ENCODE data around the gene ALK. TPM values are rescaled to one million over a fixed set of nuclear protein-coding genes. Genes with fewer than 3 reads are reported as not detected.

ALK gene
- total RNA-seq: not detected
- long read RNA-seq, partial matches to known transcripts: 0 of 1 reads
- long read RNA-seq, other reads (novel, unspliced or antisense): 1 of 1 reads

GRCh38 chr2:29921560-29921915 lies at the start of gene ALK:
ALK (minus strand) TSS chr2:29921586; CDS start chr2:29920659, 927 bp downstream.
- intact Hi-C loops (cut with DNase I): loop anchor here (5.0 kb wide), 1 partner anchor 151 kb away; no protein-coding TSS in a partner anchor

GRCh38 chr2:29966266-29966665 lies 44.9 kb upstream of the ALK start:
- intact Hi-C loops (cut with DNase I): no loop called here

More at GRCh38 chr2:29921560-29921915, at the start of gene ALK:
- DNase-seq (ENCODE audit: low spot score): peak; percentile 84

GRCh38 chr2:29963972-29964570 lies 42.7 kb upstream of the ALK start:
- no peak for DNase-seq (ENCODE audit: low spot score)
- intact Hi-C loops (cut with DNase I): no loop called here

More at GRCh38 chr2:29966266-29966665, 44.9 kb upstream of the ALK start:
- DNase-seq (ENCODE audit: low spot score): no peak

- no peak for DNase-seq (ENCODE audit: low spot score)
Measured at GRCh38 chr2:29962922-29963321, 41.5 kb upstream of the ALK start.

GRCh38 chr2:29954316-29954715 lies 32.9 kb upstream of the ALK start:
- intact Hi-C loops (cut with DNase I): no loop called here

More at GRCh38 chr2:29962922-29963321, 41.5 kb upstream of the ALK start:
- intact Hi-C loops (cut with DNase I): no loop called here

GRCh38 chr2:29952973-29953372 lies 31.6 kb upstream of the ALK start:
- intact Hi-C loops (cut with DNase I): no loop called here
- DNase-seq (ENCODE audit: low spot score): no peak

More at GRCh38 chr2:29954316-29954715, 32.9 kb upstream of the ALK start:
- DNase-seq (ENCODE audit: low spot score): no peak

- intact Hi-C loops (cut with DNase I): no loop called here
- DNase-seq (ENCODE audit: low spot score): no peak
Measured at GRCh38 chr2:29951576-29951975, 30.2 kb upstream of the ALK start.

GRCh38 chr2:29950481-29950880 lies 29.1 kb upstream of the ALK start:
- intact Hi-C loops (cut with DNase I): no loop called here
- no peak for DNase-seq (ENCODE audit: low spot score)

- intact Hi-C loops (cut with DNase I): no loop called here
- DNase-seq (ENCODE audit: low spot score): no peak
Measured at GRCh38 chr2:29949042-29949441, 27.7 kb upstream of the ALK start.

GRCh38 chr2:29946505-29946904 lies 25.1 kb upstream of the ALK start:
- no peak for DNase-seq (ENCODE audit: low spot score)
- intact Hi-C loops (cut with DNase I): no loop called here

GRCh38 chr2:29942711-29943110 lies 21.3 kb upstream of the ALK start:
- DNase-seq (ENCODE audit: low spot score): no peak
- intact Hi-C loops (cut with DNase I): no loop called here

- intact Hi-C loops (cut with DNase I): no loop called here
- no peak for DNase-seq (ENCODE audit: low spot score)
Measured at GRCh38 chr2:29940706-29941105, 19.3 kb upstream of the ALK start.

- intact Hi-C loops (cut with DNase I): no loop called here
- no peak for DNase-seq (ENCODE audit: low spot score)
Measured at GRCh38 chr2:29936020-29936419, 14.6 kb upstream of the ALK start.

- DNase-seq (ENCODE audit: low spot score): no peak
- intact Hi-C loops (cut with DNase I): no loop called here
Measured at GRCh38 chr2:29931818-29932217, 10.4 kb upstream of the ALK start.

- intact Hi-C loops (cut with DNase I): loop anchor here (2.0 to 5.0 kb wide), 2 partner anchors 102 to 149 kb away; no protein-coding TSS in a partner anchor
- no peak for DNase-seq (ENCODE audit: low spot score)
Measured at GRCh38 chr2:29923110-29923721, 1.8 kb upstream of the ALK start.

- DNase-seq (ENCODE audit: low spot score): no peak
- intact Hi-C loops (cut with DNase I): loop anchor here (2.0 to 5.0 kb wide), 2 partner anchors 102 to 150 kb away; no protein-coding TSS in a partner anchor
Measured at GRCh38 chr2:29922605-29923004, 1.2 kb upstream of the ALK start.

GRCh38 chr2:29920631-29921559 lies 491 bp downstream of the ALK start:
- intact Hi-C loops (cut with DNase I): loop anchor here (5.0 kb wide), 1 partner anchor 151 kb away; no protein-coding TSS in a partner anchor
- no peak for DNase-seq (ENCODE audit: low spot score)

GRCh38 chr2:29920130-29920577 lies 1.2 kb downstream of the ALK start:
- DNase-seq (ENCODE audit: low spot score): no peak
- intact Hi-C loops (cut with DNase I): loop anchor here (5.0 kb wide), 1 partner anchor 152 kb away; no protein-coding TSS in a partner anchor

GRCh38 chr2:29918941-29919340 lies 2.4 kb downstream of the ALK start:
- no peak for DNase-seq (ENCODE audit: low spot score)
- intact Hi-C loops (cut with DNase I): no loop called here

- intact Hi-C loops (cut with DNase I): no loop called here
- no peak for DNase-seq (ENCODE audit: low spot score)
Measured at GRCh38 chr2:29917781-29918180, 3.6 kb downstream of the ALK start.
